OCI-LY1 (cell line): ENCODE data around the gene RHOG.

ENCODE experiments used
- CTCF ChIP-seq: fragments of 200-600 bp; sonication (generic), shearing (Covaris generic); IDR thresholded peaks from 2 replicates; pipeline ENCODE4 v1.5.1; 2017; ENCODE audit warnings: mild to moderate bottlenecking, antibody characterized with exemption, low read length, moderate library complexity, mixed read lengths
- EZH2 ChIP-seq: fragments of 200-600 bp; sonication (generic), shearing (Covaris generic); IDR thresholded peaks from 2 replicates; pipeline ENCODE4 v1.8.0; 2017; ENCODE audit warnings: borderline replicate concordance, mixed run types, mild to moderate bottlenecking, antibody characterized with exemption, low read length, moderate library complexity, mixed read lengths

GRCh38 chr11:3849297-3849874 lies 8.6 kb upstream of the RHOG start:
- TF ChIP-seq CTCF (peak; percentile 88), EZH2 (no peak)
